ENCODE measurements around the gene CARMIL1. TPM values are rescaled to one million over a fixed set of nuclear protein-coding genes. Genes with fewer than 3 reads are reported as not detected.
"Not testable (repeated sequence)": the region's sequence is repeated elsewhere in the genome, so short reads cannot be mapped to it uniquely, and the experiment has no call there.

CARMIL1 gene
- polyA plus RNA-seq, 10 donors = 2.6 to 7.1 (median 3.7) TPM

GRCh38 chr6:25564943-25565342, 285.8 kb downstream of the CARMIL1 start:
- DNase-seq = no peak

GRCh38 chr6:25570578-25570977, 291.4 kb downstream of the CARMIL1 start:
- no peak for DNase-seq

GRCh38 chr6:25576919-25577318, 297.7 kb downstream of the CARMIL1 start:
- no peak for DNase-seq

- no peak for DNase-seq
Measured at GRCh38 chr6:25578538-25578937, 299.4 kb downstream of the CARMIL1 start.

- no peak for DNase-seq
Measured at GRCh38 chr6:25579391-25579883, 300.3 kb downstream of the CARMIL1 start.

GRCh38 chr6:25579902-25580495, 300.8 kb downstream of the CARMIL1 start:
- no peak for DNase-seq

GRCh38 chr6:25582101-25582500, 302.9 kb downstream of the CARMIL1 start:
- no peak for DNase-seq

- DNase-seq = no peak
Measured at GRCh38 chr6:25583099-25583498, 303.9 kb downstream of the CARMIL1 start.

- no peak for DNase-seq
Measured at GRCh38 chr6:25583906-25584305, 304.7 kb downstream of the CARMIL1 start.

GRCh38 chr6:25585225-25585624, 306.1 kb downstream of the CARMIL1 start:
- no peak for DNase-seq

GRCh38 chr6:25586119-25586518, 306.9 kb downstream of the CARMIL1 start:
- DNase-seq = not testable (repeated sequence)

- DNase-seq = no peak
Measured at GRCh38 chr6:25586927-25587326, 307.8 kb downstream of the CARMIL1 start.

GRCh38 chr6:25590986-25591385, 311.8 kb downstream of the CARMIL1 start:
- peak in 1 of 3 donors; percentile 36 for DNase-seq

- DNase-seq = no peak
Measured at GRCh38 chr6:25596928-25597818, 318.0 kb downstream of the CARMIL1 start.

GRCh38 chr6:25599516-25600085, 320.4 kb downstream of the CARMIL1 start:
- no peak for DNase-seq

GRCh38 chr6:25601800-25602673, 322.9 kb downstream of the CARMIL1 start:
- DNase-seq = peak; percentile 30 to 63 (median 61)

GRCh38 chr6:25602674-25602982, 323.5 kb downstream of the CARMIL1 start:
- no peak for DNase-seq

- no peak for DNase-seq
Measured at GRCh38 chr6:25603251-25603650, 324.1 kb downstream of the CARMIL1 start.

- DNase-seq = no peak
Measured at GRCh38 chr6:25606151-25606550, 327.0 kb downstream of the CARMIL1 start.

- no peak for DNase-seq
Measured at GRCh38 chr6:25608558-25609174, 329.5 kb downstream of the CARMIL1 start.

- DNase-seq = no peak
Measured at GRCh38 chr6:25612666-25613065, 333.5 kb downstream of the CARMIL1 start.
